HepG2 (cell line): ENCODE measurements around the gene LAMB4. TPM values are rescaled to one million over a fixed set of nuclear protein-coding genes. Genes with fewer than 3 reads are reported as not detected.

ENCODE experiments used
- ATAC-seq: fragments of 200-7000 bp; cut with Tn5 transposase; 3 replicates; pipeline ENCODE4 v1.9.1; 2020; ENCODE audit warnings: mild to moderate bottlenecking, moderate library complexity
- BruUV-seq: library from RNA; stranded (reverse); fragments of 400-500 nt; replicated peaks from 2 replicates; lab custom pipeline; 2021; lab: Mats Ljungman, UMichigan
- CTCF ChIA-PET: fragments of 300-600 bp; formaldehyde crosslinking; extraction: SDS; loops from one replicate; lab custom pipeline; 2021; ENCODE audit warnings: low total read pairs, inconsistent platforms, low intra/inter-chr PET ratio; lab: Yijun Ruan, JAX
- POLR2A ChIA-PET: fragments of 350-600 bp; sonication (Branson Sonifier 250); formaldehyde crosslinking; loops from one replicate; lab custom pipeline; 2020; ENCODE audit warnings: antibody characterized with exemption, inconsistent platforms; lab: Yijun Ruan, JAX
- DNase-seq: peaks from one replicate; pipeline ENCODE4 v3.0.0-alpha.2; 2015; ENCODE audit warnings: low spot score
- FAIRE-seq: peaks from 3 replicates; lab custom pipeline; 2011; peaks lifted over from hg19 to GRCh38; lab: Jason Lieb, UNC
- H2AFZ ChIP-seq: one replicate; pipeline ENCODE4 v1.6.1; 2011; ENCODE audit warnings: low read length, inconsistent platforms
- H3K27ac ChIP-seq: fragments of 300-600 bp; 3 replicates; pipeline ENCODE4 v1.8.0; 2011; ENCODE audit warnings: mixed run types, mild to moderate bottlenecking, mixed read lengths, low read length, inconsistent platforms; ENCODE audit not compliant: insufficient read depth; ENCODE audit errors: extremely low read length
- H3K27me3 ChIP-seq, 2 experiments: fragments of 200-600 bp in 1 of 2; 2 replicates in 1 of 2; 3 replicates in 1 of 2; pipeline versions ENCODE4 v1.6.0 to v1.8.0; 2011; ENCODE audit warnings: low read length in 2 of 2, mild to moderate bottlenecking in 2 of 2, moderate library complexity in 2 of 2, inconsistent platforms in 1 of 2; ENCODE audit not compliant: insufficient read depth in 2 of 2, control insufficient read depth in 1 of 2
- H3K36me3 ChIP-seq, 2 experiments: fragments of 200-600 bp in 1 of 2; replicated peaks in 1 of 2; 2 replicates in 1 of 2; 3 replicates in 1 of 2; pipeline versions ENCODE4 v1.5.1 to v1.8.0; 2011; ENCODE audit warnings: low read length in 2 of 2, inconsistent platforms in 1 of 2; ENCODE audit not compliant: insufficient read depth in 2 of 2, control insufficient read depth in 1 of 2
- H3K4me1 ChIP-seq: 2 replicates; pipeline ENCODE4 v1.5.1; 2012; ENCODE audit warnings: low read length, inconsistent platforms; ENCODE audit not compliant: insufficient read depth
- H3K4me2 ChIP-seq: 2 replicates; pipeline ENCODE4 v1.6.0; 2011; ENCODE audit warnings: low read depth, low read length, inconsistent platforms
- H3K4me3 ChIP-seq, 3 experiments: fragments of 200-600 bp in 1 of 3; sonication (generic), shearing (Covaris generic) in 1 of 3; replicated peaks in 1 of 3; 2 replicates each; pipeline ENCODE4 v1.5.1; 2011 to 2016; ENCODE audit warnings: low read length in 3 of 3, inconsistent platforms in 2 of 3, low read depth in 2 of 3, mild to moderate bottlenecking in 2 of 3, control low read depth in 1 of 3, mixed read lengths in 1 of 3; ENCODE audit not compliant: insufficient read depth in 1 of 3
- H3K79me2 ChIP-seq: one replicate; pipeline ENCODE4 v1.6.1; 2011; ENCODE audit warnings: low read length, inconsistent platforms; ENCODE audit not compliant: insufficient read depth
- H3K9ac ChIP-seq: 2 replicates; pipeline ENCODE4 v1.6.0; 2011; ENCODE audit warnings: mild to moderate bottlenecking, low read depth, low read length, inconsistent platforms; ENCODE audit not compliant: insufficient read depth
- H3K9me3 ChIP-seq: 2 replicates; pipeline ENCODE4 v1.5.1; 2012; ENCODE audit warnings: mild to moderate bottlenecking, low read length
- H4K20me1 ChIP-seq: 2 replicates; pipeline ENCODE4 v1.6.0; 2011; ENCODE audit warnings: inconsistent platforms, mild to moderate bottlenecking, low read length, moderate library complexity; ENCODE audit not compliant: insufficient read depth
- CHCHD3 ChIP-seq: sonication (generic); formaldehyde crosslinking; IDR thresholded peaks from 2 replicates; pipeline ENCODE4 v1.8.0; 2022; ENCODE audit warnings: mild to moderate bottlenecking, missing genetic modification reagents, moderate library complexity
- ERF ChIP-seq: IDR thresholded peaks from 2 replicates; pipeline ENCODE4 v1.6.1; 2018; ENCODE audit warnings: missing biosample characterization, missing genetic modification reagents
- GPN1 ChIP-seq: sonication (generic); formaldehyde crosslinking; IDR thresholded peaks from 2 replicates; pipeline ENCODE4 v1.5.1; 2020; ENCODE audit warnings: missing genetic modification reagents, borderline replicate concordance
- IRF2 ChIP-seq: IDR thresholded peaks from 2 replicates; pipeline ENCODE4 v1.6.1; 2018; ENCODE audit warnings: missing genetic modification reagents, missing compliant biosample characterization
- MBNL3 ChIP-seq: fragments of 250-450 bp; sonication (Bioruptor Pico); conservative IDR thresholded peaks from 2 replicates; pipeline ENCODE4 v1.8.0; 2022; ENCODE audit warnings: mild to moderate bottlenecking, inconsistent platforms
- SETDB1 ChIP-seq: sonication (generic); formaldehyde crosslinking; IDR thresholded peaks from 2 replicates; pipeline ENCODE4 v1.5.1; 2020; ENCODE audit warnings: missing genetic modification reagents, mild to moderate bottlenecking, borderline replicate concordance
- SMARCE1 ChIP-seq: fragments of 450-650 bp; IDR thresholded peaks from 2 replicates; pipeline ENCODE4 v1.6.1; 2017; ENCODE audit warnings: borderline replicate concordance
- SP140L ChIP-seq: sonication (generic); formaldehyde crosslinking; IDR thresholded peaks from 2 replicates; pipeline ENCODE4 v1.4.0; 2020; ENCODE audit warnings: missing genetic modification reagents, borderline replicate concordance
- ZBTB10 ChIP-seq: sonication (generic); formaldehyde crosslinking; IDR thresholded peaks from 2 replicates; pipeline ENCODE4 v1.4.0; 2020; ENCODE audit warnings: missing genetic modification reagents, borderline replicate concordance
- ZNF335 ChIP-seq: sonication (generic); formaldehyde crosslinking; IDR thresholded peaks from 2 replicates; pipeline ENCODE4 v1.4.0; 2020; ENCODE audit warnings: missing genetic modification reagents
- ZNF552 ChIP-seq: sonication (generic); formaldehyde crosslinking; IDR thresholded peaks from 2 replicates; pipeline ENCODE4 v1.9.0; 2022; ENCODE audit warnings: missing genetic modification reagents, mild to moderate bottlenecking, borderline replicate concordance
- ZNF564 ChIP-seq: sonication (generic); formaldehyde crosslinking; IDR thresholded peaks from 2 replicates; pipeline ENCODE4 v1.8.1; 2023; ENCODE audit warnings: mild to moderate bottlenecking, missing genetic modification reagents
- ZNF674 ChIP-seq: sonication (generic); formaldehyde crosslinking; IDR thresholded peaks from 2 replicates; pipeline ENCODE4 v1.5.0; 2020; ENCODE audit warnings: low read depth, mild to moderate bottlenecking, missing genetic modification reagents
- WGBS: methylation state at CpG from one replicate; pipeline ENCODE4 v1.1.6; 2017; ENCODE audit warnings: low lambda C conversion rate; 5-methylcytosine and 5-hydroxymethylcytosine counted together
- in situ Hi-C: cut with HindIII; loops from 2 replicates; pipeline ENCODE4 v1.10.0; 2017; ENCODE audit warnings: low pct_unique_long_range_greater_than_20kb; ENCODE audit not compliant: extremely low pct_ligation_motif_present
- intact Hi-C: fragments of 100-400 bp; cut with micrococcal nuclease; formaldehyde crosslinking; loops from one replicate; pipeline ENCODE4 v1.10.0; 2022; ENCODE audit not compliant: unreplicated experiment
- polyA plus RNA-seq, 8 experiments: library from polyadenylated mRNA; depleted of rRNA in 3 of 8; stranded (reverse) in 7 of 8; unstranded in 1 of 8; fragments of >200 nt; fragmentation: Illumina TruSeq in 4 of 8; extraction: Trizol in 4 of 8; gene quantifications; 2 replicates each; pipeline versions ENCODE4 v1.2.1 to v1.2.3, GENCODE V29; 2011 to 2016; ENCODE audit warnings: low read depth in 4 of 8, missing spikeins in 1 of 8, mixed read lengths in 1 of 8; ENCODE audit not compliant: insufficient read depth in 1 of 8
- total RNA-seq, 5 experiments: library from RNA; depleted of rRNA; stranded (reverse); fragments of >200 nt; fragmentation: Illumina TruSeq; extraction: Trizol; gene quantifications; 2 replicates each; pipeline ENCODE4 v1.2.3, GENCODE V29; 2016; ENCODE audit warnings: low read depth in 1 of 5
- TF ChIP-seq, protein P1 (sequence below): sonication (generic); formaldehyde crosslinking; conservative IDR thresholded peaks from 2 replicates; pipeline ENCODE4 v1.4.0; 2020; ENCODE audit warnings: missing genetic modification reagents
- TF ChIP-seq, protein P2 (sequence below): sonication (generic); formaldehyde crosslinking; IDR thresholded peaks from 2 replicates; pipeline ENCODE4 v1.5.0; 2020; ENCODE audit warnings: mild to moderate bottlenecking, missing genetic modification reagents

The LAMB4 gene
- total and polyA plus RNA-seq, 2 of the 13 experiments (the other 11 are each of a cell fraction or from before 2014, with no cell fraction given): 0.05 TPM; not detected in 1

DNA sequence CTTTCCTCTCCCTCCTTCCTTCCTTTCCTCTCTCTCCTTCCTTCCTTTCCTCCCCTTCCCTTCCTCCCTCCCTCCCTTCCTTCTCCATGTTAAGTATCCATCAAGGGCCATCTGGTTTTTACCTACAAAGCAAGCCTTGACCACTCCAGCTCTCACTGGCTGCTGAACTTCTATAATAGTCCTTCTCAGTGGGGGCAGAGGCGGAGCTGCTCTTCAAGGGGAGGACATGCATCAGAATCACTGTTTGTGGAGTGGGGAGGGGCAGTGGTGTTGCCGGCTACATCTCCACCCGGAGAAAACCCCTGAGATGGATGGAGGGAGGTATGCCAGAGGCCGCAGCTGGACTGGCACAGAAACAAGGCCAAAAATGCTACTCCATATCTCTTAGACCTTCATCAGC, 153.1 kb downstream of the LAMB4 start (continued):
- TF ChIP-seq ZNF674 (CRISPR knock-in tag) (no peak), ERF (CRISPR knock-in tag) (no peak), ZNF335 (CRISPR knock-in tag) (no peak), SP140L (CRISPR knock-in tag) (no peak), ZBTB10 (CRISPR knock-in tag) (no peak), GPN1 (no peak), SETDB1 (no peak), SMARCE1 (no peak), ZNF564 (CRISPR knock-in tag) (no peak)
- TF ChIP-seq, protein P1, sequence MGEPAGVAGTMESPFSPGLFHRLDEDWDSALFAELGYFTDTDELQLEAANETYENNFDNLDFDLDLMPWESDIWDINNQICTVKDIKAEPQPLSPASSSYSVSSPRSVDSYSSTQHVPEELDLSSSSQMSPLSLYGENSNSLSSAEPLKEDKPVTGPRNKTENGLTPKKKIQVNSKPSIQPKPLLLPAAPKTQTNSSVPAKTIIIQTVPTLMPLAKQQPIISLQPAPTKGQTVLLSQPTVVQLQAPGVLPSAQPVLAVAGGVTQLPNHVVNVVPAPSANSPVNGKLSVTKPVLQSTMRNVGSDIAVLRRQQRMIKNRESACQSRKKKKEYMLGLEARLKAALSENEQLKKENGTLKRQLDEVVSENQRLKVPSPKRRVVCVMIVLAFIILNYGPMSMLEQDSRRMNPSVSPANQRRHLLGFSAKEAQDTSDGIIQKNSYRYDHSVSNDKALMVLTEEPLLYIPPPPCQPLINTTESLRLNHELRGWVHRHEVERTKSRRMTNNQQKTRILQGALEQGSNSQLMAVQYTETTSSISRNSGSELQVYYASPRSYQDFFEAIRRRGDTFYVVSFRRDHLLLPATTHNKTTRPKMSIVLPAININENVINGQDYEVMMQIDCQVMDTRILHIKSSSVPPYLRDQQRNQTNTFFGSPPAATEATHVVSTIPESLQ (CRISPR knock-in tag): no peak
- TF ChIP-seq, all 625 proteins: peak for 0

- no peak for ATAC-seq
- H3K4me3 ChIP-seq: no peak overlapping the region
- TF ChIP-seq MBNL3 (CRISPR knock-in tag) (no peak), ZNF552 (no peak), CHCHD3 (CRISPR knock-in tag) (no peak), IRF2 (CRISPR knock-in tag) (no peak)
- TF ChIP-seq, protein P2, sequence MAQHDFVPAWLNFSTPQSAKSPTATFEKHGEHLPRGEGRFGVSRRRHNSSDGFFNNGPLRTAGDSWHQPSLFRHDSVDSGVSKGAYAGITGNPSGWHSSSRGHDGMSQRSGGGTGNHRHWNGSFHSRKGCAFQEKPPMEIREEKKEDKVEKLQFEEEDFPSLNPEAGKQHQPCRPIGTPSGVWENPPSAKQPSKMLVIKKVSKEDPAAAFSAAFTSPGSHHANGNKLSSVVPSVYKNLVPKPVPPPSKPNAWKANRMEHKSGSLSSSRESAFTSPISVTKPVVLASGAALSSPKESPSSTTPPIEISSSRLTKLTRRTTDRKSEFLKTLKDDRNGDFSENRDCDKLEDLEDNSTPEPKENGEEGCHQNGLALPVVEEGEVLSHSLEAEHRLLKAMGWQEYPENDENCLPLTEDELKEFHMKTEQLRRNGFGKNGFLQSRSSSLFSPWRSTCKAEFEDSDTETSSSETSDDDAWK (CRISPR knock-in tag): no peak
- TF ChIP-seq, all 625 proteins: peak for 0
- H3K4me2 ChIP-seq: no peak overlapping the region
- H3K27ac ChIP-seq: no peak overlapping the region
- H3K36me3 ChIP-seq: peaks cover 26 to 71% of the 10 kb centered on the region in 2 experiments
- in situ Hi-C loops (no loop called here), intact Hi-C loops (no loop called here)
- no peaks in the 10 kb centered on the region for H3K79me2 ChIP-seq
- H3K4me1 ChIP-seq: peaks cover 21% of the 10 kb centered on the region
- ChIA-PET POLR2A (no interaction called here), CTCF (no interaction called here)
- BruUV-seq: no TSS peak
- no peaks in the 10 kb centered on the region for H3K27me3 ChIP-seq
- no peaks in the 10 kb centered on the region for H4K20me1 ChIP-seq
- FAIRE-seq (no peak), DNase-seq (no peak)
- WGBS: 26% methylated on average over 1 of the region's 1 CpG
- no peak overlapping the region for H3K9ac ChIP-seq
- H3K9me3 ChIP-seq: no peaks in the 10 kb centered on the region
- no peak overlapping the region for H2AFZ ChIP-seq
These were observed 153.5 kb downstream of the LAMB4 start for GRCh38 chr7:107976620-107977019.
